Measurements from ENCODE around the gene SLC7A9. TPM values are rescaled to one million over a fixed set of nuclear protein-coding genes. Genes with fewer than 3 reads are reported as not detected.

The SLC7A9 gene
- total and polyA plus RNA-seq, 2 experiments from 2014 or later, result 0.19 TPM; not detected in 1

- TF ChIP-seq, protein P1, sequence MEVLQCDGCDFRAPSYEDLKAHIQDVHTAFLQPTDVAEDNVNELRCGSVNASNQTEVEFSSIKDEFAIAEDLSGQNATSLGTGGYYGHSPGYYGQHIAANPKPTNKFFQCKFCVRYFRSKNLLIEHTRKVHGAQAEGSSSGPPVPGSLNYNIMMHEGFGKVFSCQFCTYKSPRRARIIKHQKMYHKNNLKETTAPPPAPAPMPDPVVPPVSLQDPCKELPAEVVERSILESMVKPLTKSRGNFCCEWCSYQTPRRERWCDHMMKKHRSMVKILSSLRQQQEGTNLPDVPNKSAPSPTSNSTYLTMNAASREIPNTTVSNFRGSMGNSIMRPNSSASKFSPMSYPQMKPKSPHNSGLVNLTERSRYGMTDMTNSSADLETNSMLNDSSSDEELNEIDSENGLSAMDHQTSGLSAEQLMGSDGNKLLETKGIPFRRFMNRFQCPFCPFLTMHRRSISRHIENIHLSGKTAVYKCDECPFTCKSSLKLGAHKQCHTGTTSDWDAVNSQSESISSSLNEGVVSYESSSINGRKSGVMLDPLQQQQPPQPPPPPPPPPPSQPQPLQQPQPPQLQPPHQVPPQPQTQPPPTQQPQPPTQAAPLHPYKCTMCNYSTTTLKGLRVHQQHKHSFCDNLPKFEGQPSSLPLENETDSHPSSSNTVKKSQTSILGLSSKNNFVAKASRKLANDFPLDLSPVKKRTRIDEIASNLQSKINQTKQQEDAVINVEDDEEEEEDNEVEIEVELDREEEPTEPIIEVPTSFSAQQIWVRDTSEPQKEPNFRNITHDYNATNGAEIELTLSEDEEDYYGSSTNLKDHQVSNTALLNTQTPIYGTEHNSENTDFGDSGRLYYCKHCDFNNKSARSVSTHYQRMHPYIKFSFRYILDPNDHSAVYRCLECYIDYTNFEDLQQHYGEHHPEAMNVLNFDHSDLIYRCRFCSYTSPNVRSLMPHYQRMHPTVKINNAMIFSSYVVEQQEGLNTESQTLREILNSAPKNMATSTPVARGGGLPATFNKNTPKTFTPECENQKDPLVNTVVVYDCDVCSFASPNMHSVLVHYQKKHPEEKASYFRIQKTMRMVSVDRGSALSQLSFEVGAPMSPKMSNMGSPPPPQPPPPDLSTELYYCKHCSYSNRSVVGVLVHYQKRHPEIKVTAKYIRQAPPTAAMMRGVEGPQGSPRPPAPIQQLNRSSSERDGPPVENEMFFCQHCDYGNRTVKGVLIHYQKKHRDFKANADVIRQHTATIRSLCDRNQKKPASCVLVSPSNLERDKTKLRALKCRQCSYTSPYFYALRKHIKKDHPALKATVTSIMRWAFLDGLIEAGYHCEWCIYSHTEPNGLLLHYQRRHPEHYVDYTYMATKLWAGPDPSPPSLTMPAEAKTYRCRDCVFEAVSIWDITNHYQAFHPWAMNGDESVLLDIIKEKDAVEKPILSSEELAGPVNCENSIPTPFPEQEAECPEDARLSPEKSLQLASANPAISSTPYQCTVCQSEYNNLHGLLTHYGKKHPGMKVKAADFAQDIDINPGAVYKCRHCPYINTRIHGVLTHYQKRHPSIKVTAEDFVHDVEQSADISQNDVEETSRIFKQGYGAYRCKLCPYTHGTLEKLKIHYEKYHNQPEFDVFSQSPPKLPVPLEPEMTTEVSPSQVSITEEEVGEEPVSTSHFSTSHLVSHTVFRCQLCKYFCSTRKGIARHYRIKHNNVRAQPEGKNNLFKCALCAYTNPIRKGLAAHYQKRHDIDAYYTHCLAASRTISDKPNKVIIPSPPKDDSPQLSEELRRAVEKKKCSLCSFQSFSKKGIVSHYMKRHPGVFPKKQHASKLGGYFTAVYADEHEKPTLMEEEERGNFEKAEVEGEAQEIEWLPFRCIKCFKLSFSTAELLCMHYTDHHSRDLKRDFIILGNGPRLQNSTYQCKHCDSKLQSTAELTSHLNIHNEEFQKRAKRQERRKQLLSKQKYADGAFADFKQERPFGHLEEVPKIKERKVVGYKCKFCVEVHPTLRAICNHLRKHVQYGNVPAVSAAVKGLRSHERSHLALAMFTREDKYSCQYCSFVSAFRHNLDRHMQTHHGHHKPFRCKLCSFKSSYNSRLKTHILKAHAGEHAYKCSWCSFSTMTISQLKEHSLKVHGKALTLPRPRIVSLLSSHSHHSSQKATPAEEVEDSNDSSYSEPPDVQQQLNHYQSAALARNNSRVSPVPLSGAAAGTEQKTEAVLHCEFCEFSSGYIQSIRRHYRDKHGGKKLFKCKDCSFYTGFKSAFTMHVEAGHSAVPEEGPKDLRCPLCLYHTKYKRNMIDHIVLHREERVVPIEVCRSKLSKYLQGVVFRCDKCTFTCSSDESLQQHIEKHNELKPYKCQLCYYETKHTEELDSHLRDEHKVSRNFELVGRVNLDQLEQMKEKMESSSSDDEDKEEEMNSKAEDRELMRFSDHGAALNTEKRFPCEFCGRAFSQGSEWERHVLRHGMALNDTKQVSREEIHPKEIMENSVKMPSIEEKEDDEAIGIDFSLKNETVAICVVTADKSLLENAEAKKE (CRISPR knock-in tag; IDR thresholded peaks at IDR 0.05), result no peak
- TF ChIP-seq CREB1 (CRISPR knock-in tag; IDR thresholded peaks at IDR 0.05; ENCODE audit: low read depth) (no peak), NANOG (IDR thresholded peaks at IDR 0.05; ENCODE audit: borderline replicate concordance) (no peak), EZH2phosphoT487 (IDR thresholded peaks at IDR 0.05; ENCODE audit: unreplicated experiment) (no peak), EZH2 (IDR thresholded peaks at IDR 0.05; ENCODE audit: low read depth, unreplicated experiment) (no peak), STAT1 (IDR thresholded peaks at IDR 0.05; ENCODE audit: unreplicated experiment) (no peak), REST (IDR thresholded peaks at IDR 0.05; ENCODE audit: unreplicated experiment) (no peak)
These were observed 5.0 kb upstream of the SLC7A9 start (continued) for GRCh38 chr19:32874605-32875004.

Measured in GM23338 (cell line).